Measurements from ENCODE around the gene AQP12A. TPM values are rescaled to one million over a fixed set of nuclear protein-coding genes. Genes with fewer than 3 reads are reported as not detected.
"Not testable (repeated sequence)": the region's sequence is repeated elsewhere in the genome, so short reads cannot be mapped to it uniquely, and the experiment has no call there.

Gene AQP12A, protein sequence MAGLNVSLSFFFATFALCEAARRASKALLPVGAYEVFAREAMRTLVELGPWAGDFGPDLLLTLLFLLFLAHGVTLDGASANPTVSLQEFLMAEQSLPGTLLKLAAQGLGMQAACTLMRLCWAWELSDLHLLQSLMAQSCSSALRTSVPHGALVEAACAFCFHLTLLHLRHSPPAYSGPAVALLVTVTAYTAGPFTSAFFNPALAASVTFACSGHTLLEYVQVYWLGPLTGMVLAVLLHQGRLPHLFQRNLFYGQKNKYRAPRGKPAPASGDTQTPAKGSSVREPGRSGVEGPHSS
- total RNA-seq (not detected), polyA plus RNA-seq (not detected)
- long read RNA-seq, donor 1: 0 reads
- long read RNA-seq, donor 2: 0 reads
- long read RNA-seq, donor 3: 0 reads

- H3K9me3 ChIP-seq; H3K27me3 ChIP-seq; H3K4me3 ChIP-seq; intact Hi-C loops (cut with DNase I); H3K4me1 ChIP-seq; H3K36me3 ChIP-seq; H3K27ac ChIP-seq: not testable (repeated sequence)
- DNase-seq (peak in 1 of 5 donors; percentile 26), ATAC-seq (peak in 1 of 4 donors; percentile 12)
- WGBS, 4 donors: 89 to 91% (median 89%) methylated on average over 15 to 32 of the region's 37 CpGs; no CpG with 5 or more reads in 1 of the 4 donors
These were observed at the start of gene AQP12A for GRCh38 chr2:240691631-240692420. Gene AQP12A, plus strand, starts transcription at chr2:240691866. Its CDS starts 48 bp downstream, at chr2:240691914.

- H3K4me1 ChIP-seq: no peaks in the 10 kb centered on the region
- WGBS, 4 donors: 79 to 86% (median 84%) methylated on average over 17 to 36 of the region's 36 CpGs
- peak in 1 of 5 donors; percentile 55 for DNase-seq
- no peak overlapping the region for H3K27ac ChIP-seq
- no peak for ATAC-seq
- no peak for TF ChIP-seq POLR2A (IDR thresholded peaks at IDR 0.05)
- no peaks in the 10 kb centered on the region for H3K9me3 ChIP-seq
- intact Hi-C loops (cut with DNase I): no loop called here
- peaks cover 0 to 34% (median 9%) of the 10 kb centered on the region in 9 donors for H3K27me3 ChIP-seq
- no peaks in the 10 kb centered on the region for H3K36me3 ChIP-seq
- no peak overlapping the region for H3K4me3 ChIP-seq
These were observed 49.4 kb upstream of the AQP12A start for GRCh38 chr2:240642061-240642805.

DNA sequence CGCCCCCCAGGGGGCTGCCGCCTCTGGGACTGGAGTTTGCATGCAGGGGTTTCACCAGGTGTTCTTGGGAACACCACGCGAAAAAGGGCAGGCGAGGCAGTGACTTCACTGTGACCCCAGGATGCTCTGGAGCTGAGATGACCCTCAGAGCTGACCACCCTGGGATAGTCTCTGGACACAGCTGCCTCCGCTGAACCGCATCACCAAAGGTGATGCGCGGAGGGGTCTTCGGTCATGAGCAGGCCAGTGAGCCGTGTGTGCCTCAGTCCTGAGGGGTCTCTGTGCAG is 48.9 kb upstream of the AQP12A start:
- Histone ChIP-seq H3K36me3 (no peaks in the 10 kb centered on the region), H3K27ac (no peak overlapping the region), H3K27me3 (peaks cover 0 to 38% (median 10%) of the 10 kb centered on the region in 9 donors), H3K9me3 (no peaks in the 10 kb centered on the region), H3K4me1 (no peaks in the 10 kb centered on the region), H3K4me3 (no peak overlapping the region)
- TF ChIP-seq POLR2A (IDR thresholded peaks at IDR 0.05) (no peak), CTCF (IDR thresholded peaks at IDR 0.05) (no peak)
- DNase-seq (no peak), ATAC-seq (no peak)
- WGBS, 4 donors: 88 to 100% (median 94%) methylated on average over 6 to 11 of the region's 11 CpGs
- intact Hi-C loops (cut with DNase I): no loop called here

DNA sequence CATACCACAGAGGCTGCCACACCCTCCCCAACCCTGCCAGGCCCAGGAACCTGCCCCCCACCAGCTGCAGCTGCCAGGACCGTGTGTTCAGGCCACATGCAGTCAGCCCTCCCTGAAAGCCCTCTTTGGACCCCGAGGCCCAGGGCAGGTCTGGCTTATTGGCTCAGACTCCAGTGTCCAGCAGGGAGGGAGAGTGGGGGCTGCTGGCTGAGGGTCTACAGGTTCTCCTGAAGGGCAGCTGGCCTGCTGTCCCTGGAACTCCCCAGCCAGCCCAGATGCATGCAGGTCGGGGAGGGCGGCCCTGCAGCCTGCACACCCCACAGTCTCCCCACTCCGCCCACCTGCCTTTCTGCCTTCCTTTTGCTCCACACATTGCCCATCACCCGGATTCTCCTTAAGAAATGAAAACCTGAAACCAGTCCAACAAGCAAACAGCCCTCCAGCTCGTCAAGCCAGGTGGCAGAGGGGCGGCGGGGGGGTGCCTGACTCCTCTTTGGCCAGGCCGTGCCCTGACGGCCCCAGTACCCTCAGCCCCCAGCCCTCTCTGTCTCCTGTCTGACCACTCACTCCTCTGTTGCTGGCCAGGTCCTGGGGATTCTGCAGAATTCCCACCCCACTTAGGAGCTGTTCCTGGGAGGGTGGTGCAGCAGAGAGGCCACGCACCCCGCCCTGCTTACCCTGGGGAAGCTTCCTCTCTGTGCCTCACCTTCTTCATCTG is 48.4 kb upstream of the AQP12A start:
- intact Hi-C loops (cut with DNase I): no loop called here
- Histone ChIP-seq H3K9me3 (no peaks in the 10 kb centered on the region), H3K36me3 (no peaks in the 10 kb centered on the region), H3K4me3 (no peak overlapping the region), H3K4me1 (no peaks in the 10 kb centered on the region), H3K27ac (no peak overlapping the region), H3K27me3 (peaks cover 0 to 41% (median 12%) of the 10 kb centered on the region in 9 donors)
- 74 to 83% (median 81%) methylated on average over 8 to 13 of the region's 13 CpGs for WGBS, 4 donors
- DNase-seq: no peak
- no peak for ATAC-seq
- TF ChIP-seq POLR2A (IDR thresholded peaks at IDR 0.05) (no peak), CTCF (IDR thresholded peaks at IDR 0.05) (no peak)

Measured in heart left ventricle (tissue), 16 donors.